ENCODE measurements around the gene APBB2.

- no peak for TF ChIP-seq JUND (IDR thresholded peaks at IDR 0.05; ENCODE audit: low read depth, low read length)
- TF ChIP-seq POLR2AphosphoS2 (IDR thresholded peaks at IDR 0.05; ENCODE audit: low read depth, low read length), result no peak
- no peak for TF ChIP-seq CTCF (IDR thresholded peaks at IDR 0.05 in 2 of 3, conservative IDR thresholded peaks at IDR 0.05 in 1 of 3; ENCODE audit: control insufficient read depth in 2 of 3, extremely low read depth in 1 of 3, insufficient read depth in 1 of 3, low read depth in 3 of 3, low read length in 3 of 3)
Measured at GRCh38 chr4:41050880-41051775, 163.2 kb downstream of the APBB2 start.
